Measurements from ENCODE around the gene PNLDC1.

Gene PNLDC1

DNA sequence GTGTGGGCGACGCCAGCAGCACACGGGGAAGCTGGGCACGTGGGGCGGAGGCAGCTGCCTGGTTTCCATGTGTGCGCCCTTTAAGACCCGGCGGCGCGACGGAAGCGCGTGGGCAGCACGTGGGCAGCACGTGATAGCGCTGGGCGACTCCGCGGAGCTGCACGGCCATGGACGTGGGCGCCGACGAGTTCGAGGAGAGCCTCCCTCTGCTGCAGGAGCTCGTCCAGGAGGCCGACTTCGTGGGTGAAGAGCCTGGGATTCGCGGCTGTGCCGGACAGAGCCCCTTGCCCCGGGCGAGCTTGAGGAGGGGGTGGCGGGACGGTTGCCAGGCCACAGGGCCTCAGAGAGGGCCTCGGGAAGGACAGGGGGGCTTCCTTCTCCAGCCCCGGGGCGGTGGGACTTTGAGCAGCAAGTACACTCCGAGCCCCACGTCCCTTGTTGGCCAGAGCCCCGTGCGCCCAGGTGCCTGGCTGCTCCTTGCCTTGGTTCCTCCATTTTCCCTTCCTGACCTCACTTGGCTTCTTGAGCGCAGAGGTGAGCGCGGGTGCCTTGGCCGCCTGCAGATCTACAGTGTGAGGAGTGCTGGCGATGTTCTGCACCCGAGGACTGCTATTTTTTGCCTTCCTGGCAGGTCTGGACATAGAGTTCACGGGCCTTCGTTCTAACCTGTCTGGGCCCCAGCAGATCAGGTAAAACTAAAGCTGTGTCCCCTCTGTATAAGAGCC lies at the start of gene PNLDC1:
TSS of gene PNLDC1 (plus strand) at position 136 of the 725 bp plus-strand sequence. CDS start at position 168, 32 bp downstream.
- DNase-seq = no peak

- no peak for DNase-seq
Observed at GRCh38 chr6:159751448-159751847, 48.6 kb upstream of the PNLDC1 start.

DNA sequence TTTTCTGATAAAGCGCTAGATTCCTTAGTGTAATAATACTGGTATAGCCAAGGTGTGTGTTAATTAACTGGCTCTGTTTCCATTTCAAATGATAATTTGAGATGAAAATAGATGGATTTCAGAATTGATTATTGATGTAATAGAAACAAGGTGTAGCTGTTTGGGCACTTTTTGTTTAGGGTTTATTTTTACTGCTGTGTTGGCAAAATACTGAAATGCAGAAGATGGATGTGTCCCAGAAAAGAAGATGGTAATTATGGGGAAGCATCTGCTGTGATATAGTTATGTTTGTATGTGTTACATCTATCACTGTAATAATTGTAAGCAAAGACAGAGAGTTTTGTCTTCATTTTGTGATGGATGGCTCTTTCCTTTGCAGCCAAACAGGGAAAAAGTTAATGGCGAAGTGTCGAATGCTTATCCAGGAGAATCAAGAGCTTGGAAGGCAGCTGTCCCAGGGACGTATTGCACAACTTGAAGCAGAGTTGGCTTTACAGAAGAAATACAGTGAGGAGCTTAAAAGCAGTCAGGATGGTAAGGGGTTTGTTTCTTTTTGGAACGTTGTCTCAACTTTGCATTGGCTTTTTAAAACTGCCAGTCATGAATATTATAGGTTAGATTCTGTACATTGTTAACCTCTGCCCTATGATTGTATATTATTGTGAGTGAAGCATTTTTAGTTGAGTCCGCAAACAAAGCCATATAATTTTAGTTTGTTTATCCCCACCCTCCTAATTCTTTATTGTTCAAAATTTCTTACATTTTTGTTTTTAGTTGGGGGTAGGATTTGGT lies 46.8 kb upstream of the PNLDC1 start:
- no peak for DNase-seq

GRCh38 chr6:159754401-159754800 lies 45.7 kb upstream of the PNLDC1 start:
- DNase-seq = no peak

DNA sequence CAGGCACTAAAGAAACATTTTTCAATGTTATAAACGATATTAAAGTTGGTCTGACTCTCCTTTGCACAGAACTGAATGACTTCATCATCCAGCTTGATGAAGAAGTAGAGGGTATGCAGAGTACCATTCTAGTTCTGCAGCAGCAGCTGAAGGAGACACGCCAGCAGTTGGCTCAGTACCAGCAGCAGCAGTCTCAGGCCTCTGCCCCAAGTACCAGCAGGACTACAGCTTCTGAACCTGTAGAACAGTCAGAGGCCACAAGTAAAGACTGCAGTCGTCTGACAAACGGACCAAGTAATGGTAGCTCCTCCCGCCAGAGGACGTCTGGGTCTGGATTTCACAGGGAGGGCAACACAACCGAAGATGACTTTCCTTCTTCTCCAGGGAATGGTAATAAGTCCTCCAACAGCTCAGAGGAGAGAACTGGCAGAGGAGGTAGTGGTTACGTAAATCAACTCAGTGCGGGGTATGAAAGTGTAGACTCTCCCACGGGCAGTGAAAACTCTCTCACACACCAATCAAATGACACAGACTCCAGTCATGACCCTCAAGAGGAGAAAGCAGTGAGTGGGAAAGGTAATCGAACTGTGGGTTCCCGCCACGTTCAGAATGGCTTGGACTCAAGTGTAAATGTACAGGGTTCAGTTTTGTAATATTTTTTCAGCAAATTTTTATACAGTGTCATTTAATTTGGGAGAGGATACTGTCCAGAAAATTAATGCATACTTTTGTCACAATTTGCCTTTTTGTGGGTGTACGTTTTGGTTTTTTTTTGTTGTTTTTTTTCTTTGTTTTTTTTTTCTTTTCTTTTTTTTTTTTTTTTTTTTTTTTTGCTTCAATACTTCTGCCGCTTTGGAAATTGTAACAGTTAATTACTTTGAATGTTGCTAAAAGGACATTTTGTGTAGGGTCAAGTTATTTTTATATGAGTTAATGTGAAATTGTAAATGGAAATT lies 44.8 kb upstream of the PNLDC1 start:
- DNase-seq = no peak

GRCh38 chr6:159756508-159756907 lies 43.6 kb upstream of the PNLDC1 start:
- no peak for DNase-seq

DNA sequence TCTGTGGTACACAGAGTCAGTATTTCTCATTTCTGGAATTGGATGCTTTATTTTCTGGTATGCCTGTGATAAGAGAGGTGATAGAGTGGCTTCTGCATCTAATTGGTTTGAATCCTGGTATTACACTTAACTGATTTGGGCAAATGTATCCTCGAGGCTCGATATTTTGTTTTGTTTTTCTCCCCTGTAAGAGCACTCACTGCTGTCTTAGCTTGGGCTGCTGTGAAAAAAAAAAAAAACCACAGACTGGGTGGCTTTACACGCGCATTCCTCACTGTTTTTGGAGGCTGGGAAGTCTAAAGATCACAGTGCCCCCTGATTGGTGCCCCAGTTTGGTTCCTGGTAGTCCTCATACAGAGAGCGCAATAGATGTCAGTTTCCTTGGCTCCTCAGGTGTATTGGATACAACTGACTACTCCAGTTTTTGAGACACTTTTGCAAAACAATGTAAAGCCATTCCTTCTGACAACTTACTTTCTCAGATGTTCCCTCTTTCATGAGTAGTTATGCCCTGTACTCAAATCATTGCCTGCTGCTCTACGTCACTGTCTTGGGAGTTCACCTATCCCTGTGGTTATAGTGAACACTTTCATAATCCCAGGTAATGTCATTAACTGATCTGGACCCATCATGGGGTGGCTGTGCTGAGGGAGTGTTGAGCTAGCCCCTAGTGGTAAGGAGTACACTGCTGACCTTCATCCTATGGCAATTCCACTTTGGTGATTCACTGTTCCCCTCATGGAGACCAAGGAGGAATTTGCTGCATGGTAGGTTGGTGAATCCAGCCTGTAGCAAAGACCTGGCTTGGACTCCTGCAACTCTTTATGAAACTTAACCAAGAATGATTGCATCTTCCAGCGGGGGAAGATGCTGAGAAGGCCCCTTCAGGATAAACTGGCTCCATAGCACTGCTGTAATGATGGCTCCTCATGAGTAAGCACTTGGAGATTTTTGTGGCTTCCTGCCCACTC lies 41.8 kb upstream of the PNLDC1 start:
- no peak for DNase-seq

DNA sequence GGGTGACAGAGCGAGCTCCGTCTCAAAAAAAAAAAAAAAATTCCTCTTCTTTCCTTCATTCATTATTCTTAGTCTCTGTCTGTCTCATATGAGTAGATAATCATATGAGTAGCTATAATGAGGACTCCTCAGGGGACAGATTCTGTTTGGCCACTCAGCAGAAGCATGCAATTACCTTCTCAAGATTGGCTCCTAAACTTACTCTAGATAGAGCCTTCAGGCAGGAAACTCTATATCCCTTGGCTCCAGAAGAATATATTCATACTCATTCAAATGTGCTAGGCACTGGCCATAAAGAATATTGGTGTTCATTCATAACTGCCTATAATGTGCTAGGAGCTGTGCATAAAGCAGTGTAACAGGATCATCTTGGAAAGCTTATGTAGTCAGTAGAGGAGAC lies 40.4 kb upstream of the PNLDC1 start:
- DNase-seq = no peak

- DNase-seq = no peak
Observed at GRCh38 chr6:159760602-159761057, 39.4 kb upstream of the PNLDC1 start.

DNA sequence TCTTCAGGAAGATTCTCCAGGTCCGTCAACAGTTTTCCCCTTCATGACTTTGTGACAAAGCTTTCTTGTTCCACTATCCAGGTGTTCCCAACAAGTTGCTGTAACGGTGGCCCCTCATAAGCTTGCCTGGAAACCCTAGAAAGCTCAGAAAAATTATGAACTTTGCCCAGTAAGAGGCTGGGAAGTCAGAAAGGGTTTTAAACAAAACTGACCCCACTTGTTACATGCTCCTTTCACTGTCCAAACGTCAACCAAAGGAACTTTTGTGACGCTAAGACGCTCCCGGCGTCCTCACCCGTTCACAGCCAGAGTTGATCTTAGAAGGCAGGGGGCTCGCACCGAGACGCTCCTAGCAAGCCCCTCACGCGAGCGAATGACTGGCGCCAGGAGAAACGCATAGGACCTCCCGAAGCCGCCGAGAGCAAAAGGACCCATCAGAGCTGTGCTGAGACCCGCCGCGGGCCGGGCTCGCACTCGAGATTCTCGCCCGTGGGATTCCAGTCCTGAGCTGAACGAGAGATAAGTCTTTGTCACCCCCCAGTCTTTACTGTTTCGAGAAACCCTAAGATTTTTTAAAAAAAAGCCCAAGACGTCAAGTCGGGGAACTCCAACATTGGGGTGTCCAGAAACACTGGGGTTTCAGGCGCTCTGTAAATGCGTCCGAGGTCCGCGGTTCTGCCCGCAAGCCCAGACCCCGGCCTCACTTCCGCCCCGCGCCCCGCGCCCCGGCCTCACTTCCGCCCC lies 38.8 kb upstream of the PNLDC1 start:
- no peak for DNase-seq

DNA sequence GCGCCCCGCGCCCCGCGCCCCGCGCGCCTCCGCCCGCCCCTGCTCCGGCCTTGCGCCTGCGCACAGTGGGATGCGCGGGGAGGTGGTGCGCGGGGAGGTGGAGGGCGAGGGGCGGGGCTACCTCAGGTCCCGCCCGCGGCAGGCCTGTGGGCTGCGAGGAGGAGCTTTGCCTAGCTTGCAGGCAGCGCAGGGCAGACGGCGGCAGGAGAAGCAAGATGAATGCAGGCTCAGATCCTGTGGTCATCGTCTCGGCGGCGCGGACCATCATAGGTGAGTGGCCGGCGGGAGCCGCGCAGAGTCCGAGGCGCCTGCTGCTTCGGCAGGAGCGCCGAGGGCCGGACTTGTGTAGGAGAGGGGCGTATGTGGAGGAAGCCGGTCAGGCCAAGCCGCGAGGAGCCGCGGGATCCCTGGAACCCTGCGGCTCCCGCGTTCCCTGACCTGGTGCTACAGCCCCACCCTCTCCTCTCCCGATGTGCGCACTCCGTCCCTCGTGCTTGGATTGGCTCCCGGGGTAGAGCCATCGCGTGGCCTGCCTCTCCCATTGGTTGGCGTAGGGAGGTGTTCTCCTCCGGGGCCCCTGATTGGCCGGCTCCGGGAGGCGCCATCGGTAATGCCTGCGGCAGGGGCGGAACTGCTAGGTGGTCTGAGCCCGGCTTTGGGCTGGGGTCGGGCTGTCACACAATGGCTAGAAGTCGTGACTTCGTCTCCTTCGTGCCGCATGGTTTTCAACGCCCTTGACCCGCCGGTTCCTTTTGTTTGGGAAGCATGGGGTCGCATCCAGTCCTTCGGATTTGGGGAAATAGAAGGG lies 38.0 kb upstream of the PNLDC1 start, which contains the start of gene ACAT2:
TSS of gene ACAT2 (plus strand) at position 173 of the 808 bp plus-strand sequence. CDS start at position 216, 43 bp downstream.
- peak; percentile 92 for DNase-seq

DNA sequence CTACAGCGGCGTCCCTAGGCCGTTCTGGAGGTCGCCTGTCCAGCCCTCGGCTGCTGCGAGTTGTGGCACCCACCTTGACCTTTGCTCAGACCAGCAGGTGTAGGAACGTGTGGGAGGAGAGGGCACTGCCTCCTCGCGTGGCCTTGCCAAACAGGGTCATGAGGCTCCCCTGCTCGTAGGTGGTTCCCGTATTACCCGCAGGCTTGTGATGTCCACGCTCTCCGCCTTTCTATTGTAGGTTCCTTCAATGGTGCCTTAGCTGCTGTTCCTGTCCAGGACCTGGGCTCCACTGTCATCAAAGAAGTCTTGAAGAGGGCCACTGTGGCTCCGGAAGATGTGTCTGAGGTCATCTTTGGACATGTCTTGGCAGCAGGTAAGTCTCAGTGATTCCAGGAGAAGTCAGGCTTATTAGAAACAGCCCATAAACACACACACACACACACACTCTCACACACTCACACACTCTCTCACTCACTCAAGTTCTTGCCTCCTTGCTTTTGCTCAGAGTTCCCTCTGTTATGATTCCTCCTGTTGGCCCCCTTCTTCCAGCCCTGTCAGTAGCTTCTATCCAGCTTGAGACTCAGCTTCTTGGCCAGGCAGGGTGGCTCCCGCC lies 37.3 kb upstream of the PNLDC1 start:
- peak; percentile 29 for DNase-seq

DNA sequence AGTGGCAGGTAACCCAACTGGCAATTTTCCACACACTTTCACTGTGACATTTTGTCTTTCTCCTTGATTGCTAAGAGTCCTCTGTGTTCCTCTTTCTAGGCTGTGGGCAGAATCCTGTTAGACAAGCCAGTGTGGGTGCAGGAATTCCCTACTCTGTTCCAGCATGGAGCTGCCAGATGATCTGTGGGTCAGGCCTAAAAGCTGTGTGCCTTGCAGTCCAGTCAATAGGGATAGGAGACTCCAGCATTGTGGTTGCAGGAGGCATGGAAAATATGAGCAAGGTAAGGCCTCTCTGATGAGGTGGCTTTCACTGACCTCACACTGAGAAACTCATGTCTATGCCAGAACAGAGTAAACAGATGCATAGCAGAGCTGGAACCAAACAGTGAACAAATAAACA lies 33.2 kb upstream of the PNLDC1 start:
- DNase-seq = no peak

- no peak for DNase-seq
Observed at GRCh38 chr6:159769470-159769869, 30.6 kb upstream of the PNLDC1 start.

DNA sequence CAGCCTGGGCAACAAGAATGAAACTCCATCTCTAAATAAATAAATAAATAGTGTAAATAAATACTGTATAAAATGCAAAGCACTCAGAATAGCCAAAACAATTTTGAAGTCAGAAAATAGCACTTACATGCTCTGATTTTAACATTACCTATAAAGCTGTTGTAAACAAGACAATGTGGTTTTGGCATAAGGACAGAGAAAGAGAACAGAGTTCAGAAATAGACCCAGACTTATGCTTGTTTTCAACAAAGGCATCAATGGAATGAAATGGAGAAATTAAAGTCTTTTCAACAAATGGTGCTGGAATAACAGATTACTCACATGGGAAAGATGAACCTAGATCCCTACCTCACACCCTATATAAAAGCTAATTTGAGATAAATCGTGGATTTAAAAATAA lies 27.9 kb upstream of the PNLDC1 start:
- DNase-seq = no peak

DNA sequence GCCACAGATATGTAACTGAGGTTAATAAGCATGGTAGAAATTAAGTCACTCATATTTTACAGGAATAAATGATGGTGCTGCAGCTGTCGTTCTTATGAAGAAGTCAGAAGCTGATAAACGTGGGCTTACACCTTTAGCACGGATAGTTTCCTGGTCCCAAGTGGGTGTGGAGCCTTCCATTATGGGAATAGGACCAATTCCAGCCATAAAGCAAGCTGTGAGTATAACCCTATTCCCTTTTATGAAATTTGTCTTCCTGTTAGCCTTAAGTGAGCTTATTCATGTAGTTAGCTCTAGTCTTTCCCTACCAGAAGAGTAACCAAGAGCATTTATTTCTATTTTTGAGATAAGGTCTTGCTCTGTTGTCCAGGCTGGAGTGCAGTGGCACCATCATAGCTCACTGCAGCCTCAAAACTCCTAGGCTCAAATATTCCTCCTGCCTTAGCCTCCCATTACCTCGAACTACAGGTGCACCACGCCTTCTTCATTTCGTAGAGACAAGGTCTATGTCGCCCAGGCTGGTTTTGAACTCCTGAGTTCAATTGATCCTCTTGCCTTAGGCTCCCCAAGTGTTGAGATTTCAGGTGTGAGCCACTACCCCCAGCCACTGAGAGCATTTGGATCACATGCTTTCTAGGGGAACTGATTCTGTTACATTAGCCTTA lies 22.7 kb upstream of the PNLDC1 start:
- DNase-seq = no peak

GRCh38 chr6:159778131-159778530 lies 21.9 kb upstream of the PNLDC1 start:
- DNase-seq = no peak

- DNase-seq = no peak
Observed at GRCh38 chr6:159778542-159779103, 21.5 kb upstream of the PNLDC1 start.

DNA sequence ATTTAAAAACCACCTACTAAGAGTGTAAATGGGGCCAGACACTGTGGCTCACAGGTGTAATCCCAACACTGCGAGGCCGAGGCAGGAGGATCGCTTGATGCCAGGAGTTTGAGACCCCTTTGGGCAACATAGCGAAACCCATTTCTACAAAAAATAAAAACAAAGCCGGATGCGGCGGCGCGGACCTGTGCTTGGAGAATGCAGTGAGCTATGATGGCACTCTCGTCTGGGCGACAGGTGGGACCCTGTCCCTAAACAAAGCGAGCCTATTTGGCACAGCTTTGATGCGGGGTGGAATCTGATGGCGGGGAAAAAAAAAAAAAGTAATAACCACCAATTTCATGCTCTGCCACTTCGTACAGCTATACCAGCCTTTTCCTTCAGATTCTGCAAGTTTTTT lies 11.8 kb upstream of the PNLDC1 start:
- no peak for DNase-seq
